Hepatocyte (in vitro differentiated cells): Measurements from ENCODE around the gene KIAA0513. TPM values are rescaled to one million over a fixed set of nuclear protein-coding genes. Genes with fewer than 3 reads are reported as not detected.
A peak's percentile ranks its signal among the peaks of the same experiment; 100 is the strongest.

ENCODE experiments used
- DNase-seq: peaks from one replicate; pipeline ENCODE4 v3.0.0-alpha.2; 2016; ENCODE audit warnings: low spot score
- H2AFZ ChIP-seq: fragments of 200-600 bp; sonication (generic); 2 replicates; pipeline ENCODE4 v1.6.0; 2016; ENCODE audit warnings: antibody characterized with exemption, mild to moderate bottlenecking
- H3K27ac ChIP-seq: fragments of 200-600 bp; sonication (generic); 2 replicates; pipeline ENCODE4 v1.5.1; 2016; ENCODE audit warnings: mild to moderate bottlenecking
- H3K27me3 ChIP-seq: fragments of 200-600 bp; sonication (generic); 2 replicates; pipeline ENCODE4 v1.6.1; 2016
- H3K36me3 ChIP-seq: fragments of 200-600 bp; sonication (generic); replicated peaks from 2 replicates; pipeline ENCODE4 v1.5.1; 2016; ENCODE audit warnings: low read depth; ENCODE audit not compliant: insufficient read depth
- H3K4me1 ChIP-seq: fragments of 200-600 bp; sonication (generic); 2 replicates; pipeline ENCODE4 v1.5.1; 2016; ENCODE audit warnings: mild to moderate bottlenecking, moderate library complexity; ENCODE audit not compliant: insufficient read depth
- H3K4me2 ChIP-seq: fragments of 200-600 bp; sonication (generic); 2 replicates; pipeline ENCODE4 v1.6.0; 2016
- H3K4me3 ChIP-seq: fragments of 200-600 bp; sonication (generic); 2 replicates; pipeline ENCODE4 v1.5.1; 2016; ENCODE audit warnings: mild to moderate bottlenecking
- H3K79me2 ChIP-seq: fragments of 200-600 bp; sonication (generic); 2 replicates; pipeline ENCODE4 v1.6.0; 2017; ENCODE audit warnings: mild to moderate bottlenecking
- H3K9me2 ChIP-seq: fragments of 200-600 bp; sonication (generic); replicated peaks from 2 replicates; pipeline ENCODE4 v1.6.0; 2017; ENCODE audit warnings: mild to moderate bottlenecking; ENCODE audit not compliant: insufficient read depth
- H3K9me3 ChIP-seq: fragments of 200-600 bp; sonication (generic); 2 replicates; pipeline ENCODE4 v1.5.1; 2016; ENCODE audit warnings: low read depth, mild to moderate bottlenecking
- H4K20me1 ChIP-seq: fragments of 200-600 bp; sonication (generic); 2 replicates; pipeline ENCODE4 v1.6.0; 2016; ENCODE audit warnings: mild to moderate bottlenecking; ENCODE audit not compliant: insufficient read depth, poor library complexity, severe bottlenecking
- CTCF ChIP-seq: fragments of 200-600 bp; sonication (generic); IDR thresholded peaks from 2 replicates; pipeline ENCODE4 v1.5.1; 2016; ENCODE audit warnings: antibody characterized with exemption, mild to moderate bottlenecking; ENCODE audit not compliant: poor library complexity
- EZH2 ChIP-seq: fragments of 200-600 bp; sonication (generic); IDR thresholded peaks from 2 replicates; pipeline ENCODE4 v1.6.1; 2016; ENCODE audit warnings: antibody characterized with exemption, mild to moderate bottlenecking, borderline replicate concordance
- EZH2phosphoT487 ChIP-seq: fragments of 200-600 bp; sonication (generic); IDR thresholded peaks from one replicate; pipeline ENCODE4 v1.6.1; 2018; ENCODE audit warnings: antibody characterized with exemption, mild to moderate bottlenecking, low read depth, moderate library complexity; ENCODE audit not compliant: unreplicated experiment, severe bottlenecking
- WGBS: methylation state at CpG from one replicate; pipeline ENCODE4 v1.1.6; 2016; ENCODE audit warnings: low lambda C conversion rate; ENCODE audit errors: missing lambda C conversion rate; 5-methylcytosine and 5-hydroxymethylcytosine counted together
- polyA plus RNA-seq: library from polyadenylated mRNA; unstranded; fragments of >200 nt; fragmentation: Nextera tagmentation; extraction: Ambion mirVana; gene quantifications from 2 replicates; pipeline ENCODE4 v1.2.1, GENCODE V29; 2016
- total RNA-seq: library from RNA; depleted of rRNA; stranded (reverse); fragments of >200 nt; gene quantifications from 2 replicates; pipeline ENCODE4 v1.2.3, GENCODE V29; 2014

KIAA0513 gene
- total and polyA plus RNA-seq, 2 experiments from 2014 or later: 10.1 to 14.9 TPM

- H3K27me3 ChIP-seq: no peaks in the 10 kb centered on the region
- 69% methylated on average over 24 of the region's 34 CpGs for WGBS
- H3K9me2 ChIP-seq: no peaks in the 10 kb centered on the region
- H3K4me1 ChIP-seq: peaks cover 29% of the 10 kb centered on the region
- no peaks in the 10 kb centered on the region for H3K9me3 ChIP-seq
- no peak overlapping the region for H2AFZ ChIP-seq
- no peaks in the 10 kb centered on the region for H3K79me2 ChIP-seq
- H3K36me3 ChIP-seq: no peaks in the 10 kb centered on the region
- peak; percentile 41 for DNase-seq
- no peaks in the 10 kb centered on the region for H4K20me1 ChIP-seq
- no peak overlapping the region for H3K4me3 ChIP-seq
- H3K27ac ChIP-seq: peak overlapping the region; percentile 51
- TF ChIP-seq EZH2phosphoT487 (no peak), CTCF (no peak), EZH2 (no peak)
- H3K4me2 ChIP-seq: no peak overlapping the region
Measured at GRCh38 chr16:85123891-85124635, 96.5 kb downstream of the KIAA0513 start.

- no peak overlapping the region for H2AFZ ChIP-seq
Measured at GRCh38 chr16:85124636-85125346, 97.2 kb downstream of the KIAA0513 start.

GRCh38 chr16:85125570-85126393 is 98.2 kb downstream of the KIAA0513 start:
- peaks cover 36% of the 10 kb centered on the region for H3K4me1 ChIP-seq
- no peaks in the 10 kb centered on the region for H4K20me1 ChIP-seq
- H3K27me3 ChIP-seq: no peaks in the 10 kb centered on the region
- H3K79me2 ChIP-seq: no peaks in the 10 kb centered on the region
- DNase-seq: no peak
- H3K9me3 ChIP-seq: no peaks in the 10 kb centered on the region
- no peaks in the 10 kb centered on the region for H3K9me2 ChIP-seq
- no peak overlapping the region for H2AFZ ChIP-seq
- no peak overlapping the region for H3K4me2 ChIP-seq
- no peak for TF ChIP-seq EZH2
- TF ChIP-seq CTCF: no peak
- TF ChIP-seq EZH2phosphoT487: no peak
- WGBS: 83% methylated on average over 16 of the region's 16 CpGs
- no peaks in the 10 kb centered on the region for H3K36me3 ChIP-seq
- H3K4me3 ChIP-seq: no peak overlapping the region
- H3K27ac ChIP-seq: peak overlapping the region; percentile 73

More at GRCh38 chr16:85124636-85125346, 97.2 kb downstream of the KIAA0513 start:
- no peak for DNase-seq
- Histone ChIP-seq H3K4me1 (peaks cover 29% of the 10 kb centered on the region), H3K79me2 (no peaks in the 10 kb centered on the region), H3K27ac (no peak overlapping the region), H3K36me3 (no peaks in the 10 kb centered on the region), H3K4me3 (no peak overlapping the region), H4K20me1 (no peaks in the 10 kb centered on the region), H3K4me2 (no peak overlapping the region), H3K9me3 (no peaks in the 10 kb centered on the region), H3K9me2 (no peaks in the 10 kb centered on the region), H3K27me3 (no peaks in the 10 kb centered on the region)
- TF ChIP-seq CTCF (no peak), EZH2 (no peak), EZH2phosphoT487 (no peak)
- 91% methylated on average over 11 of the region's 11 CpGs for WGBS
